Panc1 (cell line): Measurements from ENCODE around the gene XKR3. TPM values are rescaled to one million over a fixed set of nuclear protein-coding genes. Genes with fewer than 3 reads are reported as not detected.
"Not testable (repeated sequence)": the region's sequence is repeated elsewhere in the genome, so short reads cannot be mapped to it uniquely, and the experiment has no call there.

ENCODE experiments used
- ATAC-seq: fragments of 200-7000 bp; cut with Tn5 transposase; 2 replicates; pipeline ENCODE4 v1.9.1; 2020; ENCODE audit warnings: mild to moderate bottlenecking, moderate library complexity
- BruUV-seq: library from RNA; stranded (reverse); fragments of 400-500 nt; replicated peaks from 2 replicates; lab custom pipeline; 2021; lab: Mats Ljungman, UMichigan
- CTCF ChIA-PET: fragments of 300-600 bp; sonication (Branson Sonifier 250); formaldehyde crosslinking; loops from one replicate; lab custom pipeline; 2022; ENCODE audit warnings: antibody characterized with exemption; lab: Charles Lee
- POLR2A ChIA-PET: fragments of 300-600 bp; sonication (Branson Sonifier 250); formaldehyde crosslinking; loops from one replicate; lab custom pipeline; 2022; ENCODE audit warnings: antibody characterized with exemption; lab: Charles Lee
- DNase-seq: peaks from one replicate; pipeline ENCODE4 v3.0.0-alpha.2; 2010; ENCODE audit warnings: low read depth, low spot score
- H3K27ac ChIP-seq: 2 replicates; pipeline ENCODE4 v1.5.1; 2011; ENCODE audit warnings: mild to moderate bottlenecking, low read length, inconsistent platforms
- H3K27me3 ChIP-seq: fragments of 200-500 bp; sonication (Bioruptor generic); 2 replicates; pipeline ENCODE4 v1.6.0; 2014; ENCODE audit warnings: low read length, inconsistent platforms; ENCODE audit not compliant: control insufficient read depth, insufficient read depth
- H3K36me3 ChIP-seq: fragments of 200-500 bp; sonication (Bioruptor generic); 2 replicates; pipeline ENCODE4 v1.5.1; 2014; ENCODE audit warnings: inconsistent platforms, mild to moderate bottlenecking, low read length, moderate library complexity; ENCODE audit not compliant: control insufficient read depth, insufficient read depth
- H3K4me1 ChIP-seq: 2 replicates; pipeline ENCODE4 v1.5.1; 2011; ENCODE audit warnings: inconsistent platforms, mild to moderate bottlenecking, low read length, moderate library complexity; ENCODE audit not compliant: control insufficient read depth, insufficient read depth
- H3K4me3 ChIP-seq, 2 experiments: 2 replicates each; pipeline ENCODE4 v1.5.1; 2011 to 2012; ENCODE audit warnings: low read depth in 2 of 2, low read length in 2 of 2, mild to moderate bottlenecking in 2 of 2, inconsistent platforms in 1 of 2, moderate library complexity in 1 of 2
- H3K9me3 ChIP-seq: fragments of 200-500 bp; sonication (Bioruptor generic); 2 replicates; pipeline ENCODE4 v1.5.1; 2014; ENCODE audit warnings: low read depth, mild to moderate bottlenecking, inconsistent platforms, low read length, moderate library complexity; ENCODE audit not compliant: control insufficient read depth, insufficient read depth
- POLR2AphosphoS5 ChIP-seq: IDR thresholded peaks from 2 replicates; pipeline ENCODE4 v1.6.1; 2012; ENCODE audit warnings: mild to moderate bottlenecking, low read depth, low read length, moderate library complexity
- SIN3A ChIP-seq: IDR thresholded peaks from 2 replicates; pipeline ENCODE4 v1.6.1; 2012; ENCODE audit warnings: low read depth, mild to moderate bottlenecking, low read length, moderate library complexity, borderline replicate concordance; ENCODE audit not compliant: insufficient read depth
- TCF7L2 ChIP-seq: IDR thresholded peaks from 2 replicates; pipeline ENCODE4 v1.6.1; 2011; ENCODE audit warnings: mild to moderate bottlenecking, low read depth, low read length, inconsistent platforms
- in situ Hi-C: cut with HindIII; loops from 2 replicates; pipeline ENCODE4 v1.10.0; 2016; ENCODE audit warnings: low sequenced_read_pairs, low pct_unique_long_range_greater_than_20kb
- intact Hi-C: fragments of 100-400 bp; cut with micrococcal nuclease; formaldehyde crosslinking; loops from one replicate; pipeline ENCODE4 v1.10.0; 2022; ENCODE audit not compliant: unreplicated experiment
- total RNA-seq: library from RNA; stranded (reverse); gene quantifications from one replicate; pipeline ENCODE4 v1.2.1, GENCODE V29; 2021; ENCODE audit not compliant: unreplicated experiment
- TF ChIP-seq, protein P1 (sequence below), 2 experiments: IDR thresholded peaks; 2 replicates each; pipeline ENCODE4 v1.6.1; 2011 to 2012; ENCODE audit warnings: low read depth in 2 of 2, control low read depth in 1 of 2, low read length in 1 of 2, mild to moderate bottlenecking in 1 of 2, moderate library complexity in 1 of 2; ENCODE audit not compliant: insufficient read depth in 1 of 2
- TF ChIP-seq, protein P2 (sequence below): fragments of 450-650 bp; IDR thresholded peaks from 2 replicates; pipeline ENCODE4 v1.5.1; 2017; ENCODE audit warnings: mild to moderate bottlenecking

XKR3 gene
- total RNA-seq, 1 experiment from 2014 or later = not detected

DNA sequence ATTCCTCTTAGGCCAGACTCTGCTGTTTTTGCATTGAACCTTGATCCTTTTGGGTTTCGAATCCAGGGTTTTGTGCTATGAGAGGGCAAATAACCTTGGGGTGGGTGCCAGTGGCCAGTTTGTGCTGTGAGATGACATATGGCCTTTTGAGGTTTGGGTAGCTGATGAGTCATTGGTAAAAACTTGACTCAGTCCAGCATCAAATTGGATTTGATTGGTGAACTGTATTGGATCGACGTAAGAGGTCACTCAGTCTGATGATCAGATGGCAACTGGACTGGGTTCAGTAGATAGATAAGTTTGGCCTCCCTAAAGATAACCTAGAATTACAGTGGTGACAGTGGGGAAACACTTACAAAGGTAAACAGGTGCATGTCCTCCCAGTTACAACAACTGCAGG lies 41.0 kb upstream of the XKR3 start:
- ChIA-PET CTCF (no interaction called here), POLR2A (no interaction called here)
- ATAC-seq = no peak

DNA sequence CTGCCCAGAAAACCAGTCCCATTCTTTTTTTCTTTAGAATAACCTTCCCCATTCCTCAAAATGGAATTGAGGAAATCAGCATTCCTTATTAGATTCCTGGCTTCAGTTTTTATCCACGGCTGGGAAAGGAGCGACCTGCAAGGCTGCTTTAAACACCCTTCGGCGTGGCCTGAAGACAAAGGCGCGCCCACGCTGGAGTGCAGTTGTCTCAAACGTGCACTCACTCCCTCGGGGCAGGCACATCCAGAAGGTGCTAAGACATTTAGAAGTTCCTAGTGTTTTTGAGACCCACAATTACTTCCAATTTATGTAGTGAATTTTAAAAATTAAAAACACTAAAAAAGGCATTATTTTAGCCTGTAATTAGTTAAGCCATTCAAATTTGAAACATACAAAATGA lies 31.6 kb upstream of the XKR3 start:
- H3K4me1 ChIP-seq, H3K36me3 ChIP-seq, H3K9me3 ChIP-seq, intact Hi-C loops, in situ Hi-C loops, H3K27ac ChIP-seq, BruUV-seq, ATAC-seq, H3K27me3 ChIP-seq, CTCF ChIA-PET, DNase-seq, H3K4me3 ChIP-seq, POLR2A ChIA-PET: not testable (repeated sequence)

More for the DNA sequence above, 41.0 kb upstream of the XKR3 start:
- H3K27ac ChIP-seq = no peak overlapping the region
- H3K9me3 ChIP-seq = no peaks in the 10 kb centered on the region
- BruUV-seq = no TSS peak
- intact Hi-C loops (no loop called here), in situ Hi-C loops (no loop called here)
- no peaks in the 10 kb centered on the region for H3K4me1 ChIP-seq
- DNase-seq = no peak
- H3K27me3 ChIP-seq = no peaks in the 10 kb centered on the region
- no peaks in the 10 kb centered on the region for H3K36me3 ChIP-seq
- H3K4me3 ChIP-seq = no peak overlapping the region
- TF ChIP-seq POLR2AphosphoS5 (no peak), SIN3A (no peak), TCF7L2 (no peak)
- TF ChIP-seq, protein P1, sequence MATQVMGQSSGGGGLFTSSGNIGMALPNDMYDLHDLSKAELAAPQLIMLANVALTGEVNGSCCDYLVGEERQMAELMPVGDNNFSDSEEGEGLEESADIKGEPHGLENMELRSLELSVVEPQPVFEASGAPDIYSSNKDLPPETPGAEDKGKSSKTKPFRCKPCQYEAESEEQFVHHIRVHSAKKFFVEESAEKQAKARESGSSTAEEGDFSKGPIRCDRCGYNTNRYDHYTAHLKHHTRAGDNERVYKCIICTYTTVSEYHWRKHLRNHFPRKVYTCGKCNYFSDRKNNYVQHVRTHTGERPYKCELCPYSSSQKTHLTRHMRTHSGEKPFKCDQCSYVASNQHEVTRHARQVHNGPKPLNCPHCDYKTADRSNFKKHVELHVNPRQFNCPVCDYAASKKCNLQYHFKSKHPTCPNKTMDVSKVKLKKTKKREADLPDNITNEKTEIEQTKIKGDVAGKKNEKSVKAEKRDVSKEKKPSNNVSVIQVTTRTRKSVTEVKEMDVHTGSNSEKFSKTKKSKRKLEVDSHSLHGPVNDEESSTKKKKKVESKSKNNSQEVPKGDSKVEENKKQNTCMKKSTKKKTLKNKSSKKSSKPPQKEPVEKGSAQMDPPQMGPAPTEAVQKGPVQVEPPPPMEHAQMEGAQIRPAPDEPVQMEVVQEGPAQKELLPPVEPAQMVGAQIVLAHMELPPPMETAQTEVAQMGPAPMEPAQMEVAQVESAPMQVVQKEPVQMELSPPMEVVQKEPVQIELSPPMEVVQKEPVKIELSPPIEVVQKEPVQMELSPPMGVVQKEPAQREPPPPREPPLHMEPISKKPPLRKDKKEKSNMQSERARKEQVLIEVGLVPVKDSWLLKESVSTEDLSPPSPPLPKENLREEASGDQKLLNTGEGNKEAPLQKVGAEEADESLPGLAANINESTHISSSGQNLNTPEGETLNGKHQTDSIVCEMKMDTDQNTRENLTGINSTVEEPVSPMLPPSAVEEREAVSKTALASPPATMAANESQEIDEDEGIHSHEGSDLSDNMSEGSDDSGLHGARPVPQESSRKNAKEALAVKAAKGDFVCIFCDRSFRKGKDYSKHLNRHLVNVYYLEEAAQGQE (IDR thresholded peaks at IDR 0.05; ENCODE audit: insufficient read depth in 1 of 2, low read depth in 2 of 2, low read length in 1 of 2) = no peak
- TF ChIP-seq, protein P2, sequence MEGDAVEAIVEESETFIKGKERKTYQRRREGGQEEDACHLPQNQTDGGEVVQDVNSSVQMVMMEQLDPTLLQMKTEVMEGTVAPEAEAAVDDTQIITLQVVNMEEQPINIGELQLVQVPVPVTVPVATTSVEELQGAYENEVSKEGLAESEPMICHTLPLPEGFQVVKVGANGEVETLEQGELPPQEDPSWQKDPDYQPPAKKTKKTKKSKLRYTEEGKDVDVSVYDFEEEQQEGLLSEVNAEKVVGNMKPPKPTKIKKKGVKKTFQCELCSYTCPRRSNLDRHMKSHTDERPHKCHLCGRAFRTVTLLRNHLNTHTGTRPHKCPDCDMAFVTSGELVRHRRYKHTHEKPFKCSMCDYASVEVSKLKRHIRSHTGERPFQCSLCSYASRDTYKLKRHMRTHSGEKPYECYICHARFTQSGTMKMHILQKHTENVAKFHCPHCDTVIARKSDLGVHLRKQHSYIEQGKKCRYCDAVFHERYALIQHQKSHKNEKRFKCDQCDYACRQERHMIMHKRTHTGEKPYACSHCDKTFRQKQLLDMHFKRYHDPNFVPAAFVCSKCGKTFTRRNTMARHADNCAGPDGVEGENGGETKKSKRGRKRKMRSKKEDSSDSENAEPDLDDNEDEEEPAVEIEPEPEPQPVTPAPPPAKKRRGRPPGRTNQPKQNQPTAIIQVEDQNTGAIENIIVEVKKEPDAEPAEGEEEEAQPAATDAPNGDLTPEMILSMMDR = no peak

DNA sequence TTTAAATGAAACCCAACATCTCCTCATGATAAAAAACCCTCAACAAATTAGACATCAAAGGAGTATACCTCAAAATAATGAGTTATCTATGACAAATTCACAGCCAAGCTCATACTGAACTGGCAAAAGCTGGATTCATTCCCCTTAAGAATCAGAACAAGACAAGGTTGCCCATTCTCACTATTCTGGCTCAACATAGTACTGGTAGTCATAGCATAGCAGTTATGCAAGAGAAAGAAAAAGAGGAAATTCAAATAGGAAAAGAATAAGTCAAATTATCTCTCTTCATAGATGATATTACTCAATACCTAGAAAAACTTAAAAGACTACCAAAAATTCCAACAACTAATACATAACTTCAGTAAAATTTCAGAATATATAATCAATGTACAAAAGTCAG lies 29.4 kb upstream of the XKR3 start:
- H3K36me3 ChIP-seq = no peaks in the 10 kb centered on the region
- ChIA-PET POLR2A (no interaction called here), CTCF (no interaction called here)
- H3K27me3 ChIP-seq = no peaks in the 10 kb centered on the region
- intact Hi-C loops (no loop called here), in situ Hi-C loops (no loop called here)
- no TSS peak for BruUV-seq
- TF ChIP-seq, protein P2 = no peak
- TF ChIP-seq POLR2AphosphoS5 = no peak
- no peak overlapping the region for H3K27ac ChIP-seq
- DNase-seq (no peak), ATAC-seq (no peak)
- H3K9me3 ChIP-seq = no peaks in the 10 kb centered on the region
- H3K4me1 ChIP-seq = no peaks in the 10 kb centered on the region
- H3K4me3 ChIP-seq = no peak overlapping the region

DNA sequence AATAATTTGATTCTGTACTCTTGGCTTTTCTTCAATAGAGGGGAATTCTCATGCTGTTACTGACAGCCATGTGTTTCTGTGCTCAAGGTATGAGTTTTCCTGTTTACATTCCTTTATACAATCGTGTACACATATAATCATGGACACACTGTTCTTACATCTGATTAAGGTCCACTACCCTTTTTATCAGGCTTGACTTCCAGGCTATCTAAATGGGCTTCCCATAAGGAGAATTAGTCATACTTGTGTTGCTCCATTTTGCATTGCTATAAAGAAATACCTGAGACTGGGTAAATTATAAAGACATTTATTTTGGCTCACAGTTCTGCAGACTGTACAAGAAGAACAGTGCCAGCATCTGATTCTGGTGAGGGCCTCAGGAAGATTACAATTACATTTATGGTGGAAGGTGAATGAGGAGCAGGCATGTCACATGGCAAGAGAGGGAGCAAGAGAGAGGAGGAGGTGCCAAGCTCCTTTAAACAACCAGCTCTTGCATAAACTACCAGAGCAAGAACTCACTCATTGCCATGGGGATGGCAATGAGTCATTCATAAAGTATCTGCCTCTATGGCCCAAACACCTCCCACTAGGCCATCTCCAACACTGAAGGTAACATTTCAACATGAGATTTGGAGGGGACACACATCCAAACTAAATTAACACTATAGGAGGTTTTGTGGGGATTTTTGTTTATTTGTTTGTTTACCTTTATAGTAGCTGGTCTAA lies 26.2 kb upstream of the XKR3 start:
- DNase-seq, H3K9me3 ChIP-seq, H3K36me3 ChIP-seq, BruUV-seq, H3K4me3 ChIP-seq, H3K27me3 ChIP-seq, CTCF ChIA-PET, ATAC-seq, POLR2A ChIA-PET, in situ Hi-C loops, intact Hi-C loops, H3K4me1 ChIP-seq, H3K27ac ChIP-seq: not testable (repeated sequence)
